ENCODE results near the gene PANK3. TPM values are rescaled to one million over a fixed set of nuclear protein-coding genes. Genes with fewer than 3 reads are reported as not detected.

The PANK3 gene
- 43.2 TPM for total RNA-seq
- long read RNA-seq, full-length matches to known transcripts = 3 of 20 reads
- long read RNA-seq, partial matches to known transcripts = 4 of 20 reads
- long read RNA-seq, other reads (novel, unspliced or antisense) = 13 of 20 reads

- Histone ChIP-seq H3K27me3 (ENCODE audit: low read depth) (no peaks in the 10 kb centered on the region), H3K9me3 (no peaks in the 10 kb centered on the region), H3K4me1 (peaks cover 33% of the 10 kb centered on the region), H3K4me3 (peak within 1 kb of the TSS; percentile 84), H3K27ac (peak within 1 kb of the TSS; percentile 93), H3K36me3 (no peaks in the 10 kb centered on the region)
- ATAC-seq (peak; percentile 94), DNase-seq (no peak)
- TF ChIP-seq CTCF (IDR thresholded peaks at IDR 0.05) = no peak
- intact Hi-C loops (cut with DNase I) = no loop called here
Measured at GRCh38 chr5:168578538-168579487, at the start of gene PANK3. Gene PANK3 (minus strand): TSS chr5:168579368. CDS start chr5:168579283, 85 bp downstream.

GRCh38 chr5:168624850-168625364 lies 45.7 kb upstream of the PANK3 start:
- no peaks in the 10 kb centered on the region for H3K36me3 ChIP-seq
- peaks cover 5% of the 10 kb centered on the region for H3K27me3 ChIP-seq (ENCODE audit: low read depth)
- ATAC-seq (no peak), DNase-seq (no peak)
- H3K27ac ChIP-seq = no peak overlapping the region
- no peak overlapping the region for H3K4me3 ChIP-seq
- no peaks in the 10 kb centered on the region for H3K9me3 ChIP-seq
- TF ChIP-seq CTCF (IDR thresholded peaks at IDR 0.05) = no peak
- intact Hi-C loops (cut with DNase I) = no loop called here
- H3K4me1 ChIP-seq = no peaks in the 10 kb centered on the region

- no peak overlapping the region for H3K27ac ChIP-seq
- no peak for DNase-seq
- no peaks in the 10 kb centered on the region for H3K36me3 ChIP-seq
- ATAC-seq = no peak
- intact Hi-C loops (cut with DNase I) = no loop called here
- TF ChIP-seq CTCF (IDR thresholded peaks at IDR 0.05) = no peak
- H3K27me3 ChIP-seq (ENCODE audit: low read depth) = no peaks in the 10 kb centered on the region
- H3K4me1 ChIP-seq = no peaks in the 10 kb centered on the region
- H3K4me3 ChIP-seq = no peak overlapping the region
- H3K9me3 ChIP-seq = no peaks in the 10 kb centered on the region
Measured at GRCh38 chr5:168620807-168621206, 41.6 kb upstream of the PANK3 start.

- ATAC-seq (no peak), DNase-seq (no peak)
- Histone ChIP-seq H3K27ac (no peak overlapping the region), H3K27me3 (ENCODE audit: low read depth) (no peaks in the 10 kb centered on the region), H3K4me1 (no peaks in the 10 kb centered on the region), H3K36me3 (no peaks in the 10 kb centered on the region), H3K9me3 (no peaks in the 10 kb centered on the region), H3K4me3 (no peak overlapping the region)
- TF ChIP-seq CTCF (IDR thresholded peaks at IDR 0.05) = no peak
- intact Hi-C loops (cut with DNase I) = no loop called here
Measured at GRCh38 chr5:168614661-168615060, 35.5 kb upstream of the PANK3 start.

GRCh38 chr5:168613996-168614395 lies 34.8 kb upstream of the PANK3 start:
- Histone ChIP-seq H3K36me3 (no peaks in the 10 kb centered on the region), H3K27me3 (ENCODE audit: low read depth) (no peaks in the 10 kb centered on the region), H3K4me3 (no peak overlapping the region), H3K4me1 (no peaks in the 10 kb centered on the region), H3K27ac (no peak overlapping the region), H3K9me3 (no peaks in the 10 kb centered on the region)
- DNase-seq = no peak
- no peak for ATAC-seq
- intact Hi-C loops (cut with DNase I) = no loop called here
- no peak for TF ChIP-seq CTCF (IDR thresholded peaks at IDR 0.05)

All from lower lobe of right lung (tissue), 2 donors.